ENCODE measurements around the gene SPN.
"Not testable (repeated sequence)": the region's sequence is repeated elsewhere in the genome, so short reads cannot be mapped to it uniquely, and the experiment has no call there.

- TF ChIP-seq, protein P1, sequence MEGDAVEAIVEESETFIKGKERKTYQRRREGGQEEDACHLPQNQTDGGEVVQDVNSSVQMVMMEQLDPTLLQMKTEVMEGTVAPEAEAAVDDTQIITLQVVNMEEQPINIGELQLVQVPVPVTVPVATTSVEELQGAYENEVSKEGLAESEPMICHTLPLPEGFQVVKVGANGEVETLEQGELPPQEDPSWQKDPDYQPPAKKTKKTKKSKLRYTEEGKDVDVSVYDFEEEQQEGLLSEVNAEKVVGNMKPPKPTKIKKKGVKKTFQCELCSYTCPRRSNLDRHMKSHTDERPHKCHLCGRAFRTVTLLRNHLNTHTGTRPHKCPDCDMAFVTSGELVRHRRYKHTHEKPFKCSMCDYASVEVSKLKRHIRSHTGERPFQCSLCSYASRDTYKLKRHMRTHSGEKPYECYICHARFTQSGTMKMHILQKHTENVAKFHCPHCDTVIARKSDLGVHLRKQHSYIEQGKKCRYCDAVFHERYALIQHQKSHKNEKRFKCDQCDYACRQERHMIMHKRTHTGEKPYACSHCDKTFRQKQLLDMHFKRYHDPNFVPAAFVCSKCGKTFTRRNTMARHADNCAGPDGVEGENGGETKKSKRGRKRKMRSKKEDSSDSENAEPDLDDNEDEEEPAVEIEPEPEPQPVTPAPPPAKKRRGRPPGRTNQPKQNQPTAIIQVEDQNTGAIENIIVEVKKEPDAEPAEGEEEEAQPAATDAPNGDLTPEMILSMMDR (conservative IDR thresholded peaks at IDR 0.05), result not testable (repeated sequence)
- TF ChIP-seq EZH2 (IDR thresholded peaks at IDR 0.05; ENCODE audit: low read depth), result not testable (repeated sequence)
Observed at GRCh38 chr16:29622738-29623137, 40.3 kb upstream of the SPN start.
